ENCODE results near the gene MSI2.

DNA sequence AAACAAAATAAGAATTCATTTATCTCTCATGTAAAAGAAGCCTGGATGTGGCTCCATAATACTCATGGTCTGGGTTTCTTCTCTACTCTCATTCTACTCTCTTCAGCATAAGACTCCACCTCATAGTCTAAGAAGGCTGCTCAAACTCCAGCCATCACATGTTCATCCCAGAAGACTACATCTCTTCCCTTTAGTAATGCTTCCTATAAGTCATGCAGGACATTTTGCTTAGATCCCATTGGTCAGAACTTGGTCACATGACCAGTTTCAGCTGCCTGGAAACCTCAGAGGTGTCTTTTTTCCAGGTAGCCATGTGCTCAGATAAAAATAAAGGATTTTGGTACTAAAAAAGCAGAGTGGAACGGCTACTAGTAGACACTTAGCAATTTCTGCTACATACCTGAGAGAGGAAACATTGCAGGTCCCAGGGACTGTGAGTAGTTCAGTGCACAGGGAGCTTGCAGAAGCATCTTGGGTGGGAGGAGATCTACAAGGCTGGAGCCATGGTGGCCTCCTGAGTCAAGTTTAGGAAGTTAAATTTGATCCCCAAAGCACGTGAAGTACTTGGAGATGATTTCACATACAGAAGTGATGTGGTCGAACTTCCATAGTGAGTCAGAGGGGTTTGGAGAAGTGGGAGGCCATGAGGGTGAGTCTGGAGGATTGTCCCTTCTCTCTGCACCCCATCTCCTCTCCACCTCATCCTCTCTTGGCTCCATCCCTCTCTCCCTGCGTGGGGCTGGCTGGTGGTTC is 378.6 kb downstream of the MSI2 start:
- TF ChIP-seq, protein P1, sequence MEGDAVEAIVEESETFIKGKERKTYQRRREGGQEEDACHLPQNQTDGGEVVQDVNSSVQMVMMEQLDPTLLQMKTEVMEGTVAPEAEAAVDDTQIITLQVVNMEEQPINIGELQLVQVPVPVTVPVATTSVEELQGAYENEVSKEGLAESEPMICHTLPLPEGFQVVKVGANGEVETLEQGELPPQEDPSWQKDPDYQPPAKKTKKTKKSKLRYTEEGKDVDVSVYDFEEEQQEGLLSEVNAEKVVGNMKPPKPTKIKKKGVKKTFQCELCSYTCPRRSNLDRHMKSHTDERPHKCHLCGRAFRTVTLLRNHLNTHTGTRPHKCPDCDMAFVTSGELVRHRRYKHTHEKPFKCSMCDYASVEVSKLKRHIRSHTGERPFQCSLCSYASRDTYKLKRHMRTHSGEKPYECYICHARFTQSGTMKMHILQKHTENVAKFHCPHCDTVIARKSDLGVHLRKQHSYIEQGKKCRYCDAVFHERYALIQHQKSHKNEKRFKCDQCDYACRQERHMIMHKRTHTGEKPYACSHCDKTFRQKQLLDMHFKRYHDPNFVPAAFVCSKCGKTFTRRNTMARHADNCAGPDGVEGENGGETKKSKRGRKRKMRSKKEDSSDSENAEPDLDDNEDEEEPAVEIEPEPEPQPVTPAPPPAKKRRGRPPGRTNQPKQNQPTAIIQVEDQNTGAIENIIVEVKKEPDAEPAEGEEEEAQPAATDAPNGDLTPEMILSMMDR (IDR thresholded peaks at IDR 0.05; ENCODE audit: extremely low read depth in 1 of 2, insufficient read depth in 1 of 2, low read depth in 1 of 2, low read length in 2 of 2) = no peak
- no peak for TF ChIP-seq POLR2A (IDR thresholded peaks at IDR 0.05; ENCODE audit: low read depth, low read length)
- TF ChIP-seq JUN (IDR thresholded peaks at IDR 0.05; ENCODE audit: borderline replicate concordance, insufficient read depth, insufficient read length, low read depth) = no peak
- no peak for TF ChIP-seq EZH2 (IDR thresholded peaks at IDR 0.05; ENCODE audit: borderline replicate concordance, low read depth, low read length, severe bottlenecking)
- no peak for TF ChIP-seq FOS (IDR thresholded peaks at IDR 0.05; ENCODE audit: borderline replicate concordance, insufficient read depth, low read length)
- no peak for TF ChIP-seq POLR2AphosphoS5 (IDR thresholded peaks at IDR 0.05; ENCODE audit: insufficient read depth, low read depth, low read length)
- no peak for TF ChIP-seq MYC (IDR thresholded peaks at IDR 0.05; ENCODE audit: low read depth, low read length)

All from endothelial cell of umbilical vein (primary cell).